ENCODE data around the gene ABCA3.

DNA sequence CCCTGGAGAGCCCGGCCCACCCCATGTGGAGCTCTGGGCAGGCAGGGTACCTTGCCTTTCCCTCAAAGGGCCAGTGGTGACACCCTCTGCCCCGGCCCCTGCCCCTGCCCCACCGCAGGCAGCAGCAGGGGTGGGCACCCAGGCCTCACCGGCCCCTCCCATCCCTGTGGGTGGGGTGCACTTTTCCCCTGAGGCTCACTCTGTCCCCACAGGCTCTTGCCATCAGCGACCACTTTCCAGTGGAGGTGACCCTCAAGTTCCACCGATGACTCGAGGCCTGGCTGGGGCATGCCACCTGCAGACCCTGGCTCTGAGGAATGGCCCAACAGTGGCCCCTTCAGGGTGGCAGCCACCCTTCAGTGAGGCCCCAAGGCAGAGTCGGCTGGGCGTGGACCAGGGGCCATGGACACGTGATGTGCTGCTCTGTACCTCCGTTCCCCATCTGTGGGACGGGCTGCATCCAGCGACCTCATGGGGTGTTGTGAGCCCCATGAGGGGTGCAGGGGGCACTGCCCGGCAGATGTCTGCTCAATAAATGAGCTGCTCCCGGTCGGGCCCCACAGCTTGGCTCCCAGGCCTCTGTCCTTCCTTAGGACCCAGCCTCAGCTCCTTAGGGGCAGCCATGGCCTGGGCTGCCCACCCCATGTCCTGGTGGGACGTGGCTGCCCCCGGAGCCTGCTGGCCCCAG is 102.2 kb downstream of the ABCA3 start:
- TF ChIP-seq, protein P1, sequence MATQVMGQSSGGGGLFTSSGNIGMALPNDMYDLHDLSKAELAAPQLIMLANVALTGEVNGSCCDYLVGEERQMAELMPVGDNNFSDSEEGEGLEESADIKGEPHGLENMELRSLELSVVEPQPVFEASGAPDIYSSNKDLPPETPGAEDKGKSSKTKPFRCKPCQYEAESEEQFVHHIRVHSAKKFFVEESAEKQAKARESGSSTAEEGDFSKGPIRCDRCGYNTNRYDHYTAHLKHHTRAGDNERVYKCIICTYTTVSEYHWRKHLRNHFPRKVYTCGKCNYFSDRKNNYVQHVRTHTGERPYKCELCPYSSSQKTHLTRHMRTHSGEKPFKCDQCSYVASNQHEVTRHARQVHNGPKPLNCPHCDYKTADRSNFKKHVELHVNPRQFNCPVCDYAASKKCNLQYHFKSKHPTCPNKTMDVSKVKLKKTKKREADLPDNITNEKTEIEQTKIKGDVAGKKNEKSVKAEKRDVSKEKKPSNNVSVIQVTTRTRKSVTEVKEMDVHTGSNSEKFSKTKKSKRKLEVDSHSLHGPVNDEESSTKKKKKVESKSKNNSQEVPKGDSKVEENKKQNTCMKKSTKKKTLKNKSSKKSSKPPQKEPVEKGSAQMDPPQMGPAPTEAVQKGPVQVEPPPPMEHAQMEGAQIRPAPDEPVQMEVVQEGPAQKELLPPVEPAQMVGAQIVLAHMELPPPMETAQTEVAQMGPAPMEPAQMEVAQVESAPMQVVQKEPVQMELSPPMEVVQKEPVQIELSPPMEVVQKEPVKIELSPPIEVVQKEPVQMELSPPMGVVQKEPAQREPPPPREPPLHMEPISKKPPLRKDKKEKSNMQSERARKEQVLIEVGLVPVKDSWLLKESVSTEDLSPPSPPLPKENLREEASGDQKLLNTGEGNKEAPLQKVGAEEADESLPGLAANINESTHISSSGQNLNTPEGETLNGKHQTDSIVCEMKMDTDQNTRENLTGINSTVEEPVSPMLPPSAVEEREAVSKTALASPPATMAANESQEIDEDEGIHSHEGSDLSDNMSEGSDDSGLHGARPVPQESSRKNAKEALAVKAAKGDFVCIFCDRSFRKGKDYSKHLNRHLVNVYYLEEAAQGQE (IDR thresholded peaks at IDR 0.05; ENCODE audit: unreplicated experiment) = no peak
- TF ChIP-seq EZH2 (IDR thresholded peaks at IDR 0.05; ENCODE audit: low read depth, unreplicated experiment) (no peak), POLR2AphosphoS5 (IDR thresholded peaks at IDR 0.05; ENCODE audit: low read depth) (peak; percentile 39; the same call in 1 of the 2 replicates), ZNF114 (CRISPR knock-in tag; IDR thresholded peaks at IDR 0.05) (no peak), CREB1 (CRISPR knock-in tag; IDR thresholded peaks at IDR 0.05; ENCODE audit: low read depth) (no peak), NANOG (IDR thresholded peaks at IDR 0.05; ENCODE audit: borderline replicate concordance) (no peak), EZH2phosphoT487 (IDR thresholded peaks at IDR 0.05; ENCODE audit: unreplicated experiment) (no peak), STAT1 (IDR thresholded peaks at IDR 0.05; ENCODE audit: unreplicated experiment) (no peak), JUNB (IDR thresholded peaks at IDR 0.05; ENCODE audit: unreplicated experiment) (no peak)
- TF ChIP-seq, protein P2, sequence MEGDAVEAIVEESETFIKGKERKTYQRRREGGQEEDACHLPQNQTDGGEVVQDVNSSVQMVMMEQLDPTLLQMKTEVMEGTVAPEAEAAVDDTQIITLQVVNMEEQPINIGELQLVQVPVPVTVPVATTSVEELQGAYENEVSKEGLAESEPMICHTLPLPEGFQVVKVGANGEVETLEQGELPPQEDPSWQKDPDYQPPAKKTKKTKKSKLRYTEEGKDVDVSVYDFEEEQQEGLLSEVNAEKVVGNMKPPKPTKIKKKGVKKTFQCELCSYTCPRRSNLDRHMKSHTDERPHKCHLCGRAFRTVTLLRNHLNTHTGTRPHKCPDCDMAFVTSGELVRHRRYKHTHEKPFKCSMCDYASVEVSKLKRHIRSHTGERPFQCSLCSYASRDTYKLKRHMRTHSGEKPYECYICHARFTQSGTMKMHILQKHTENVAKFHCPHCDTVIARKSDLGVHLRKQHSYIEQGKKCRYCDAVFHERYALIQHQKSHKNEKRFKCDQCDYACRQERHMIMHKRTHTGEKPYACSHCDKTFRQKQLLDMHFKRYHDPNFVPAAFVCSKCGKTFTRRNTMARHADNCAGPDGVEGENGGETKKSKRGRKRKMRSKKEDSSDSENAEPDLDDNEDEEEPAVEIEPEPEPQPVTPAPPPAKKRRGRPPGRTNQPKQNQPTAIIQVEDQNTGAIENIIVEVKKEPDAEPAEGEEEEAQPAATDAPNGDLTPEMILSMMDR (conservative IDR thresholded peaks at IDR 0.05; ENCODE audit: low read depth in 2 of 2) = 0 out of 4 replicates have a peak, but pooled peaks of 1 of the 2 experiments have one; percentile 21
- TF ChIP-seq, protein P3, sequence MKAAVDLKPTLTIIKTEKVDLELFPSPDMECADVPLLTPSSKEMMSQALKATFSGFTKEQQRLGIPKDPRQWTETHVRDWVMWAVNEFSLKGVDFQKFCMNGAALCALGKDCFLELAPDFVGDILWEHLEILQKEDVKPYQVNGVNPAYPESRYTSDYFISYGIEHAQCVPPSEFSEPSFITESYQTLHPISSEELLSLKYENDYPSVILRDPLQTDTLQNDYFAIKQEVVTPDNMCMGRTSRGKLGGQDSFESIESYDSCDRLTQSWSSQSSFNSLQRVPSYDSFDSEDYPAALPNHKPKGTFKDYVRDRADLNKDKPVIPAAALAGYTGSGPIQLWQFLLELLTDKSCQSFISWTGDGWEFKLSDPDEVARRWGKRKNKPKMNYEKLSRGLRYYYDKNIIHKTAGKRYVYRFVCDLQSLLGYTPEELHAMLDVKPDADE (IDR thresholded peaks at IDR 0.05) = no peak
